ENCODE measurements around the gene GOLGA6L9.
"Not testable (repeated sequence)": the region's sequence is repeated elsewhere in the genome, so short reads cannot be mapped to it uniquely, and the experiment has no call there.

GRCh38 chr15:82401918-82402317 is 27.7 kb upstream of the GOLGA6L9 start:
- TF ChIP-seq CTCF (IDR thresholded peaks at IDR 0.05); GATA2 (CRISPR knock-in tag; IDR thresholded peaks at IDR 0.05): not testable (repeated sequence)
